B cell (primary cell): ENCODE results near the gene C19orf53. TPM values are rescaled to one million over a fixed set of nuclear protein-coding genes. Genes with fewer than 3 reads are reported as not detected.

Experiments
- ATAC-seq: fragments of 200-7000 bp; cut with Tn5 transposase; one replicate; pipeline ENCODE4 v1.10.0; 2021; ENCODE audit warnings: low read depth, mild to moderate bottlenecking, moderate number of reproducible peaks, moderate library complexity
- CTCF ChIA-PET: fragments of 350-600 bp; sonication (Branson Sonifier 250); formaldehyde crosslinking; loops from one replicate; lab custom pipeline; 2021; ENCODE audit warnings: antibody characterized with exemption, inconsistent platforms; lab: Charles Lee
- POLR2A ChIA-PET: fragments of 350-600 bp; sonication (Branson Sonifier 250); formaldehyde crosslinking; loops from one replicate; lab custom pipeline; 2021; ENCODE audit warnings: antibody characterized with exemption; lab: Charles Lee
- DNase-seq: peaks from one replicate; pipeline ENCODE4 v3.0.0; 2013
- H2AFZ ChIP-seq: 2 replicates; pipeline ENCODE4 v1.6.1; 2012; ENCODE audit warnings: mild to moderate bottlenecking, low read depth, low read length; ENCODE audit not compliant: insufficient read depth, poor library complexity, severe bottlenecking
- H3K27ac ChIP-seq, 2 donors: 1 replicate in 1 of 2; 2 replicates in 1 of 2; pipeline ENCODE4 v1.5.1; 2012 to 2013; ENCODE audit warnings: low read length in 2 of 2, mild to moderate bottlenecking in 2 of 2, moderate library complexity in 1 of 2
- H3K27me3 ChIP-seq, 4 experiments: fragments of 200-600 bp in 1 of 4; sonication (generic) in 1 of 4; replicated peaks in 1 of 4; 1 replicate in 2 of 4; 2 replicates in 2 of 4; pipeline versions ENCODE4 v1.6.1 to v1.7.0; 2013 to 2016; ENCODE audit warnings: low read length in 3 of 4, mild to moderate bottlenecking in 2 of 4, mixed read lengths in 1 of 4, moderate library complexity in 1 of 4; ENCODE audit not compliant: insufficient read depth in 4 of 4, control insufficient read depth in 3 of 4; ENCODE audit errors: control extremely low read depth in 1 of 4
- H3K36me3 ChIP-seq, 2 experiments: replicated peaks in 1 of 2; 1 replicate in 1 of 2; 2 replicates in 1 of 2; pipeline versions ENCODE4 v1.6.1 to v1.7.1; 2013; ENCODE audit warnings: low read length in 1 of 2; ENCODE audit not compliant: insufficient read depth in 2 of 2, control insufficient read depth in 1 of 2; ENCODE audit errors: control extremely low read depth in 1 of 2, extremely low read depth in 1 of 2
- H3K4me1 ChIP-seq, 2 donors: fragments of 200-600 bp in 1 of 2; sonication (generic) in 1 of 2; 1 replicate in 1 of 2; 2 replicates in 1 of 2; pipeline versions ENCODE4 v1.5.1 to v1.6.1; 2013 to 2017; ENCODE audit warnings: low read length in 2 of 2; ENCODE audit not compliant: control insufficient read depth in 2 of 2, insufficient read depth in 2 of 2
- H3K4me2 ChIP-seq: replicated peaks from 2 replicates; pipeline ENCODE3; 2012; ENCODE audit warnings: mild to moderate bottlenecking, low read depth, low read length; ENCODE audit not compliant: poor library complexity, severe bottlenecking
- H3K4me3 ChIP-seq, 5 experiments: fragments of 200-600 bp in 1 of 5; sonication (generic) in 1 of 5; 1 replicate in 3 of 5; 2 replicates in 2 of 5; pipeline versions ENCODE4 v1.5.1 to v1.7.0; 2011 to 2016; ENCODE audit warnings: low read length in 4 of 5, mild to moderate bottlenecking in 4 of 5, low read depth in 2 of 5, control low read depth in 1 of 5, moderate library complexity in 1 of 5; ENCODE audit not compliant: insufficient read depth in 1 of 5; ENCODE audit errors: control extremely low read depth in 1 of 5, extremely low read depth in 1 of 5
- H3K79me2 ChIP-seq: fragments of 200-600 bp; sonication (generic); one replicate; pipeline ENCODE4 v1.6.0; 2016; ENCODE audit warnings: low read length; ENCODE audit not compliant: control insufficient read depth, insufficient read depth
- H3K9ac ChIP-seq: fragments of 200-600 bp; sonication (generic); 2 replicates; pipeline ENCODE4 v1.6.1; 2017; ENCODE audit warnings: mild to moderate bottlenecking, low read length, moderate library complexity
- H3K9me3 ChIP-seq, 3 donors: one replicate each; pipeline versions ENCODE4 v1.6.1 to v1.7.1; 2013; ENCODE audit warnings: low read length in 2 of 3; ENCODE audit not compliant: control insufficient read depth in 2 of 3, insufficient read depth in 1 of 3; ENCODE audit errors: control extremely low read depth in 1 of 3
- H4K20me1 ChIP-seq: 2 replicates; pipeline ENCODE4 v1.6.0; 2012; ENCODE audit warnings: mild to moderate bottlenecking, low read length; ENCODE audit not compliant: insufficient read depth, control insufficient read depth, poor library complexity, severe bottlenecking
- H3K27ac Mint-ChIP-seq: one replicate; pipeline ENCODE4 v1.8.0; 2021; ENCODE audit warnings: mixed read lengths
- H3K27me3 Mint-ChIP-seq: one replicate; pipeline ENCODE4 v1.8.0; 2021; ENCODE audit warnings: mixed read lengths
- H3K4me1 Mint-ChIP-seq: one replicate; pipeline ENCODE4 v1.8.0; 2021; ENCODE audit warnings: mixed read lengths
- H3K4me3 Mint-ChIP-seq: one replicate; pipeline ENCODE4 v1.8.0; 2021; ENCODE audit warnings: mixed read lengths
- H3K9me3 Mint-ChIP-seq: one replicate; pipeline ENCODE4 v1.8.0; 2022; ENCODE audit warnings: mixed read lengths; ENCODE audit not compliant: insufficient read depth
- CTCF ChIP-seq: fragments of 200-600 bp; IDR thresholded peaks from one replicate; pipeline ENCODE4 v1.8.0; 2022; ENCODE audit warnings: antibody characterized with exemption, mild to moderate bottlenecking
- EZH2 ChIP-seq: IDR thresholded peaks from 2 replicates; pipeline ENCODE4 v1.6.1; 2012; ENCODE audit warnings: borderline replicate concordance, low read depth, mild to moderate bottlenecking, moderate library complexity, low read length; ENCODE audit not compliant: insufficient read depth, poor library complexity, severe bottlenecking
- WGBS: methylation state at CpG from one replicate; pipeline ENCODE4 v1.1.5; 2013; ENCODE audit warnings: missing lambda C conversion rate; ENCODE audit not compliant: insufficient coverage; 5-methylcytosine and 5-hydroxymethylcytosine counted together
- intact Hi-C: fragments of 100-400 bp; cut with micrococcal nuclease; formaldehyde crosslinking; loops from one replicate; pipeline ENCODE4 v1.10.0; 2022
- polyA plus RNA-seq: library from polyadenylated mRNA; depleted of rRNA; stranded (reverse); fragments of >200 nt; gene quantifications from 2 replicates; pipeline ENCODE4 v1.2.3, GENCODE V29; 2012
- total RNA-seq, 2 donors: library from RNA; stranded (reverse); fragments of 120-200 nt in 1 of 2; gene quantifications; 1 replicate in 1 of 2; 2 replicates in 1 of 2; pipeline versions ENCODE4 v1.2.3 to v1.2.4, GENCODE V29; 2013 to 2022

The C19orf53 gene
- total and polyA plus RNA-seq, 2 donors (not counting 1 experiment from before 2014, with no cell fraction given), result 62.5 to 110 TPM

DNA sequence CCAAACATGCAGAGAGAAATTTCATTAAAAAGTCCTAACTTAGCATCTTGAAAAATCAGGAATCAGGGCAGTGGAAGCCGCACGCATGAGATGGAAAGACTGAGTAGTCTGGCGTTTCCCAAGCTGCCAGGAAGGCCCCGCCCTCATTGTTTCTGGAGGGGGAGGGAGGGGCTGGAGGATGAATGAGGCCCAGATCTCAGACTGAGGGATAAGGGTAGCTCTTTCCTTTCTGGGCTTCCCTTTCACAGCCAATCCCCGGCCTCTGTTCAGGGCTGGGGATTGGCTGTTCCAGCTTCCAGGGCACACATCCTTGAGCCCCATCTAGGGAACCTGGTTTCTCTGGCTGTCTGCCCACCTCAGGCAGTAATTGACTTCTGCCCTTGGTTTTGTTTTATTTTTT is 7.3 kb downstream of the C19orf53 start:
- no peaks in the 10 kb centered on the region for H3K27me3 Mint-ChIP-seq
- ATAC-seq, result no peak
- peak overlapping the region; percentile 37 for H3K27ac Mint-ChIP-seq
- Histone ChIP-seq H3K9me3 (no peaks in the 10 kb centered on the region), H2AFZ (no peak overlapping the region), H3K4me1 (peaks cover 12 to 24% of the 10 kb centered on the region in 2 donors), H3K27ac (no peak overlapping the region), H3K36me3 (peaks cover 0 to 21% of the 10 kb centered on the region in 2 experiments), H3K4me2 (no peak overlapping the region), H3K9ac (no peak overlapping the region), H3K27me3 (no peaks in the 10 kb centered on the region), H3K79me2 (peaks cover 13% of the 10 kb centered on the region), H4K20me1 (peaks cover 4% of the 10 kb centered on the region), H3K4me3 (no peak overlapping the region)
- WGBS, result 49% methylated on average over 4 of the region's 5 CpGs
- ChIA-PET POLR2A (no interaction called here), CTCF (interaction anchor here (0.8 to 9.6 kb wide), 2 partner anchors 69 to 80 kb away, joined by 3 to 250 read pairs; no protein-coding TSS in a partner anchor)
- H3K4me1 Mint-ChIP-seq, result peaks cover 27% of the 10 kb centered on the region
- intact Hi-C loops, result no loop called here
- no peak overlapping the region for H3K4me3 Mint-ChIP-seq
- DNase-seq, result no peak
- TF ChIP-seq CTCF (no peak), EZH2 (no peak)
- H3K9me3 Mint-ChIP-seq, result no peaks in the 10 kb centered on the region

DNA sequence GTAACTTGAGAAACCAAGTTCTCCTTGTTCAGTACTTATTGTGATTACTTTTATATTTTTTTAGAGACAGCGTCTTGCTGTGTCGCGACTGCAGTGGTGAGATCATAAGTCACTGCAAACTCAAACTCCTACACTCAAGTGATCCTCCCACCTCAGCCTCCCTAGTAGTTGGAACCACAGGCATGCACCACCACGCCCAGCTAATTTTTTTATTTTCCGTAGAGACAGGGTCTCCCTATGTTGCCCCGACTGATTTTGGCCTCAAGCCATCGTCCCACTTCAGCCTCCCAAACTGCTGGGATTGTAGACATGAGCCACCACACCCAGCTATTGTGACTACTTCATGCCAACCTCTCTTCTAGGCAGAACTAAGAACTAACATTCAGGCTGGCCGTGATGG is 8.3 kb downstream of the C19orf53 start:
- Mint-ChIP-seq H3K27ac (peak overlapping the region; percentile 77), H3K4me3 (no peak overlapping the region), H3K27me3 (no peaks in the 10 kb centered on the region), H3K9me3 (no peaks in the 10 kb centered on the region), H3K4me1 (peaks cover 25% of the 10 kb centered on the region)
- ATAC-seq (no peak), DNase-seq (no peak)
- intact Hi-C loops, result no loop called here
- no peak for TF ChIP-seq CTCF
- TF ChIP-seq EZH2, result no peak
- Histone ChIP-seq H3K36me3 (peaks cover 0 to 20% of the 10 kb centered on the region in 2 experiments), H3K79me2 (peaks cover 4% of the 10 kb centered on the region), H3K9me3 (no peaks in the 10 kb centered on the region), H3K4me2 (no peak overlapping the region), H3K9ac (no peak overlapping the region), H3K4me1 (peaks cover 17 to 30% of the 10 kb centered on the region in 2 donors), H4K20me1 (no peaks in the 10 kb centered on the region), H2AFZ (no peak overlapping the region), H3K27ac (no peak overlapping the region), H3K27me3 (no peaks in the 10 kb centered on the region), H3K4me3 (no peak overlapping the region)
- 100% methylated on average over 4 of the region's 8 CpGs for WGBS
- POLR2A ChIA-PET, result interaction anchor here (2.3 kb wide), 1 partner anchor 8 kb away, joined by 8 read pairs; the partner anchor contains the start of gene C19orf53
- CTCF ChIA-PET, result interaction anchor here (1.1 to 9.6 kb wide), 3 partner anchors 15 to 185 kb away, joined by 3 to 250 read pairs (median 4); no protein-coding TSS in a partner anchor
